Kidney (tissue), 14 donors: ENCODE measurements around the gene ZBTB8OS. TPM values are rescaled to one million over a fixed set of nuclear protein-coding genes. Genes with fewer than 3 reads are reported as not detected.
A peak's percentile ranks its signal among the peaks of the same experiment; 100 is the strongest.

Experiments used
- DNase-seq, 5 donors: peaks; one replicate each; pipeline ENCODE4 v3.0.0-alpha.2; 2013 to 2020
- FAIRE-seq: peaks from 2 replicates; lab custom pipeline; 2012; peaks lifted over from hg19 to GRCh38; lab: Jason Lieb, UNC
- H3K27ac ChIP-seq, 2 donors: one replicate each; pipeline ENCODE4 v1.7.0; 2013; ENCODE audit warnings: low read depth in 2 of 2, low read length in 2 of 2, inconsistent platforms in 1 of 2
- H3K27me3 ChIP-seq: one replicate; pipeline ENCODE4 v1.7.1; 2013; ENCODE audit warnings: low read length, inconsistent platforms; ENCODE audit not compliant: control insufficient read depth, insufficient read depth
- H3K36me3 ChIP-seq, 3 donors: one replicate each; pipeline versions ENCODE4 v1.7.0 to v1.7.1; 2013; ENCODE audit warnings: low read length in 3 of 3, control low read depth in 1 of 3, inconsistent platforms in 1 of 3; ENCODE audit not compliant: insufficient read depth in 3 of 3, control insufficient read depth in 2 of 3
- H3K4me1 ChIP-seq, 3 donors: one replicate each; pipeline versions ENCODE4 v1.7.0 to v1.7.1; 2013; ENCODE audit warnings: low read length in 3 of 3, inconsistent platforms in 1 of 3, low read depth in 1 of 3; ENCODE audit not compliant: control insufficient read depth in 2 of 3, insufficient read depth in 2 of 3
- H3K4me3 ChIP-seq, 3 donors: one replicate each; pipeline versions ENCODE4 v1.7.0 to v1.8.1; 2013; ENCODE audit warnings: low read length in 3 of 3, control low read depth in 1 of 3, inconsistent platforms in 1 of 3
- H3K9ac ChIP-seq, 3 donors: one replicate each; pipeline versions ENCODE4 v1.7.0 to v1.7.1; 2013; ENCODE audit warnings: low read length in 3 of 3, control low read depth in 1 of 3, inconsistent platforms in 1 of 3
- H3K9me3 ChIP-seq, 3 donors: one replicate each; pipeline versions ENCODE4 v1.7.0 to v1.7.1; 2013; ENCODE audit warnings: low read length in 3 of 3, control low read depth in 1 of 3, inconsistent platforms in 1 of 3; ENCODE audit not compliant: control insufficient read depth in 2 of 3, insufficient read depth in 1 of 3
- intact Hi-C: fragments of 100-400 bp; cut with DNase I; formaldehyde crosslinking; loops from one replicate; pipeline ENCODE4 v1.11.1; 2022
- polyA plus RNA-seq: library from polyadenylated mRNA; stranded (reverse); fragments of 350-450 nt; fragmentation: Illumina TruSeq; extraction: RNeasy Lipid Tissue Mini Kit (QIAGEN cat#74804); gene quantifications from one replicate; pipeline ENCODE4 v1.2.3, GENCODE V29; 2014; ENCODE audit warnings: low read depth, low replicate concordance; ENCODE audit not compliant: insufficient read depth
- total RNA-seq: library from RNA; stranded (reverse); fragmentation: NEBNext Ultra II Directional; extraction: Animal tissue kit (Norgen Biotek cat#: 25700); gene quantifications from one replicate; pipeline ENCODE4 v1.2.1, GENCODE V29; 2021
- TF ChIP-seq, protein P1 (sequence below): IDR thresholded peaks from 3 replicates; pipeline ENCODE4 v1.5.1; 2012; ENCODE audit warnings: mild to moderate bottlenecking, moderate library complexity, borderline replicate concordance; ENCODE audit not compliant: insufficient read depth; ENCODE audit errors: extremely low read depth
- donor health status: control.
- donor health status: control.
- donor health status: control.
- donor health status: control.
- donor health status: control.
- donor health status: DM: yes; HTN: yes; CAD: no.
- donor health status: Normal renal cell carcinoma (clear cell type).

Gene ZBTB8OS
- total and polyA plus RNA-seq, 2 donors from 2014 or later = 39.0 to 62.3 TPM

GRCh38 chr1:32619701-32620485 lies 30.5 kb downstream of the ZBTB8OS start:
- no peaks in the 10 kb centered on the region for H3K36me3 ChIP-seq
- DNase-seq = peak in 2 of 5 donors; percentile 12 to 43
- FAIRE-seq = no peak
- no peak overlapping the region for H3K4me3 ChIP-seq
- H3K9ac ChIP-seq = no peak overlapping the region
- TF ChIP-seq, protein P1, sequence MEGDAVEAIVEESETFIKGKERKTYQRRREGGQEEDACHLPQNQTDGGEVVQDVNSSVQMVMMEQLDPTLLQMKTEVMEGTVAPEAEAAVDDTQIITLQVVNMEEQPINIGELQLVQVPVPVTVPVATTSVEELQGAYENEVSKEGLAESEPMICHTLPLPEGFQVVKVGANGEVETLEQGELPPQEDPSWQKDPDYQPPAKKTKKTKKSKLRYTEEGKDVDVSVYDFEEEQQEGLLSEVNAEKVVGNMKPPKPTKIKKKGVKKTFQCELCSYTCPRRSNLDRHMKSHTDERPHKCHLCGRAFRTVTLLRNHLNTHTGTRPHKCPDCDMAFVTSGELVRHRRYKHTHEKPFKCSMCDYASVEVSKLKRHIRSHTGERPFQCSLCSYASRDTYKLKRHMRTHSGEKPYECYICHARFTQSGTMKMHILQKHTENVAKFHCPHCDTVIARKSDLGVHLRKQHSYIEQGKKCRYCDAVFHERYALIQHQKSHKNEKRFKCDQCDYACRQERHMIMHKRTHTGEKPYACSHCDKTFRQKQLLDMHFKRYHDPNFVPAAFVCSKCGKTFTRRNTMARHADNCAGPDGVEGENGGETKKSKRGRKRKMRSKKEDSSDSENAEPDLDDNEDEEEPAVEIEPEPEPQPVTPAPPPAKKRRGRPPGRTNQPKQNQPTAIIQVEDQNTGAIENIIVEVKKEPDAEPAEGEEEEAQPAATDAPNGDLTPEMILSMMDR = peak; percentile 2
- no peak overlapping the region for H3K27ac ChIP-seq
- no peaks in the 10 kb centered on the region for H3K4me1 ChIP-seq
- H3K9me3 ChIP-seq = no peaks in the 10 kb centered on the region
- intact Hi-C loops = no loop called here
- no peaks in the 10 kb centered on the region for H3K27me3 ChIP-seq

DNA sequence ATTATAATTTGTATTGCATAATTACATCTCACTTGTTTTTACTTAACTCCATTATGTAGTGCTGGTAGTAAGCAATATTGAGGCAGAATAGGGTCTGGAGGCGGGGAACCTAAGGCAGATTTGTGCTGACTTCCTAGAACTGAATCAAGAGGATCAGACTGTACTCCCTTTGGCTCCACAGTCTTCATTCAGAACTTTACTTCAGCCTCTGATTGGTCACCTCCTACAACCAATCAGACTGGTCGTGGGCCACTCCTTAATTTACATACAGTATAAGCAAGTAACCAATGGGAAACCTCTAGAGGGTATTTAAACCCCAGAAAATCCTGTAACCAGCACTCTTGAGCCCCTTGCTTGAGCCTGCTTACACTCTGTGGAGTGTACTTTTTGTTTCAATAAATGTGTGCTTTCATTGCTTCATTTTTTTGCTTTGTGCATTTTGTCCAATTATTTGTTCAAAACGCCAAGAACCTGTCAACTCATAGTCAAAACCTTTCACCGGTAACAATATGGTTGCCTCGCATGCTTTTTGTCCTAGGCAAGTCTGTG lies 31.6 kb downstream of the ZBTB8OS start:
- FAIRE-seq (no peak), DNase-seq (no peak)
- H3K36me3 ChIP-seq = no peaks in the 10 kb centered on the region
- no peaks in the 10 kb centered on the region for H3K27me3 ChIP-seq
- no peaks in the 10 kb centered on the region for H3K4me1 ChIP-seq
- H3K4me3 ChIP-seq = no peak overlapping the region
- TF ChIP-seq, protein P1 = no peak
- no peak overlapping the region for H3K27ac ChIP-seq
- no peaks in the 10 kb centered on the region for H3K9me3 ChIP-seq
- no peak overlapping the region for H3K9ac ChIP-seq
- intact Hi-C loops = no loop called here

- no peak overlapping the region for H3K4me3 ChIP-seq
- intact Hi-C loops = no loop called here
- no peak overlapping the region for H3K27ac ChIP-seq
- TF ChIP-seq, protein P1 = no peak
- no peaks in the 10 kb centered on the region for H3K27me3 ChIP-seq
- H3K9ac ChIP-seq = no peak overlapping the region
- no peaks in the 10 kb centered on the region for H3K36me3 ChIP-seq
- no peaks in the 10 kb centered on the region for H3K4me1 ChIP-seq
- FAIRE-seq (no peak), DNase-seq (no peak)
- H3K9me3 ChIP-seq = no peaks in the 10 kb centered on the region
Observed at GRCh38 chr1:32613472-32613871, 36.9 kb downstream of the ZBTB8OS start.
